HG02798 (cell line): ENCODE data around the gene ADCY2.

Experiments
- ATAC-seq: cut with Tn5 transposase; IDR thresholded peaks from one replicate; pipeline ENCODE4 v1.9.1; 2021; ENCODE audit warnings: mild to moderate bottlenecking; ENCODE audit not compliant: unreplicated experiment, poor library complexity

The ADCY2 gene

DNA sequence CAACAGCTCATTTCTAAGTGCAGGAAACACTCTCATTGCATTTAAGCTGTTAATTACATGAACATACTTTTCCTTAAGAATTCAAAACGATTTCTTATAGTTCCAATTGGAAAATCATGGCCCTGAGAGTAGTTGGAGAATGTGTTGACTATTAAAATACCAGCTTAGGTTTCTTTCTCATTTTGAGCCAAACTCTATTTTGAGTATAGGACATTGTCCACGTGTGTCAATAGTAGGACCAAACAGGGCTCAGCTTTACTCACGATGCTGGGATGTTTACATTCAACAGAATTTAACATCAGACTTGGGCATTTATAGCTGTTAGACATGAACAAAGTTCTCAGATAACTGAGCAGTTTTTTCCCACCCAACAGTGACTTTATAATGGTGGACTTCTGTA, 39.6 kb downstream of the ADCY2 start:
- ATAC-seq: no peak

DNA sequence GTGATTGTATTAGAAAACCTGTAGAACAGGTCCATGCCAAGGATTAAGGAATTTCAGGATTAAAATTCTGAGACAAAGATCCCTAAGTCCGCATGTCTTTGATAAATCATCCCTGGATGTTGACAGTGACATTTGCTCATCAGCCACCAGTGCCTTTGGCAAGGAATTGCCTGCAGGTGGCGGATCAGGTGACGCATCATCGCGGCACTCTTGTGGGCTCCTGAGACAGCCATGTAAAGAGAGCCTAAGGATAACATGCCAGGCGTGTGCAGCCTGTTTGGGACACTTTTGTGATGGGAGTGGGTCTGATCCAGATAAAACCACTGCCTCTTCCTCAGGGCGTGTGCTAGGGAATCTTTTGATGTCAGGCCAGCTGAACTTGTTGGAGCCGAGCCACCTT, 40.6 kb downstream of the ADCY2 start:
- no peak for ATAC-seq

GRCh38 chr5:7437836-7438235, 41.9 kb downstream of the ADCY2 start:
- no peak for ATAC-seq

GRCh38 chr5:7445068-7445467, 49.1 kb downstream of the ADCY2 start:
- ATAC-seq: no peak

- no peak for ATAC-seq
Observed at GRCh38 chr5:7445831-7446230, 49.9 kb downstream of the ADCY2 start.

DNA sequence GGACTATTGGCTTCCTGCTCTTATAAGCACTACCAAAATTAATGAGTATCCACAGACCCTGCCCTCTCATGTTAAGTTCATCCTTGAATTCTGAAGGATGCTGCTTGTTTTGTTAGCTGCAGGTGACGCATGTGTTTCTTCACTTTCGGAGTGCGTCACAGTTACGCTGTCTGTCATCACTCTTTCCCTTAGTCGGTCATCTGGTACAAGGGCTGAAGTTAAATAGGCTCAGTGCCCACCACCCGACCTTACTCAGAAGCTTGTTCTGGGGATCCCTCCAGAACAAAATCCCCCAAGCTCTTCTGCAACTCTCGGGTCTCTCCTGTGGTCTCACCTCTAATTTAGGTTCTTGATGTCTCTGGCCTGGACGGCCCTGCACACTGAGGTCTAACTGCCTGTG, 51.0 kb downstream of the ADCY2 start:
- ATAC-seq: no peak

GRCh38 chr5:7453947-7454346, 58.0 kb downstream of the ADCY2 start:
- ATAC-seq: no peak

DNA sequence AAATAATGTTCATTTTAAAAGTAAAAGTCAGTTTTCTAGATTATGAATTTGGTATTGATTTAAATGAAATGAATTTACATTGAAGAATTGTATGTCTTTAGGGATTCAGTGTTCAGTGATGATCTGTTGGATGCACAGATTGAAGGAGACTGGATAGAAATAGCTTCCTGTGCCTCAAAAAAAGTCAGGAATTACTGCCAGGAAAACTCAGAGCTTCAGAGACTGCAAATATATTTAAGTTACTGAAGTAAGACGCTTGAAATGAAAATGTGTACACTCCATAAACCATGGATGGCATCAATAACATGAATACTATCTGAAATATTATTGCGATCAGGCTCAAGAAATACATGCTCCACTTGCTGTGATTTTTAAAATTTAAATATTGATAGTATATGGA, 60.3 kb downstream of the ADCY2 start:
- no peak for ATAC-seq

GRCh38 chr5:7461371-7461770, 65.4 kb downstream of the ADCY2 start:
- ATAC-seq: no peak

DNA sequence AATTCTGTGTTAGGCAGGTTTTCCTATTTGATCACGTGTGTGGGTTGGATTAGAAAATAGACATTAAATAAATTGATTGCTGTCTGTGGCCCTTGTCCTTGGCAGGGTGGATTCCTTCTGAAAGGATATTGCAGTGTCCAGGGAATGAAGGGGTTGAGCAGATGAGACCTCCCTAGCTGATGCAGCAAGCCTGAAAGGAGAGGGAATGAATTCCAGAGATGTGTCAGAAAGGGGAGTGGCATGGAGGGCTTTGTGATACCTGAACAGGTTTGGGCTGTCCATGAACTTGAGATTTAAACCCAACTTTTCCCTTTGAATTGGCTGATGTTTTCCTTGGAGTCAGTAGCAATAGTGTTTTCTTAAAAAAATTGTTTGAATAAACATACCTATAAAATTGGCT, 66.8 kb downstream of the ADCY2 start:
- no peak for ATAC-seq

DNA sequence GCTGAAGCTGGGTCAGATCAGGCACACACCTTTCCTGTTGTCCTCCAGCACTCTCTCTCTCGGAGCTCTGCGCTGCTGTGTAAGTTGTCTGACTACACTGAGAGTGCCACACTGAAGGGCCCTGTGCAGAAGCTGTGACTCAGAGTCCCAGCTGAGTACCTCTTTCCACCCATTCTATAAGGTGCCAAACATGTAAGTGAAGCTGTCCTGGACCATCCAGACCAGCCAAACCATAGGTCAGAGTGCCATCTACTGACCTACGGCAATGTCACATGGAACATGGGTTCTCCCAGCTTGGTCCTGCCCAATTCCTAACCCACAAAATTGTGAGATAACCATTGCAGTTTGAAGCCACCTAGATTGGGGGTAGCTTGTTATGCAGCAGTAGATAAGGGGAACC, 68.2 kb downstream of the ADCY2 start:
- ATAC-seq: no peak

DNA sequence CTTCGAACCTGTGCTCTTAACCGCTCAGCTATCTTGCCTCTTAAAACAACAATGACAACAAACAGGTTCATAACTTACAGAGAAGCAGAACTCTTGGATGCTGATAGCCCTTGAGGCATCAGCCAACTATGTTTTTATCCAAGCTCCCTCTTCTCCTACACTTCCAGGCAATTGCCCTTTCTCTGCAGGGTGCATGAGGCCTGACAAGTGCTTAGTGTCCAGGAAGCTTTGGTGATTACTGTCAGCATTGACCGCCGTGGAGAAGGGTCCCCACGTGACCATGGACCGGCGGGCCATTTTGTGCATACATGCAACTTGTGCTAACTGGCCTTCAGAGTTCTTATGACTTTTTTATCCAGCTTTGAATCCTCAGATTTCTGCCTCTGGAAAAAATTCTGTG, 71.2 kb downstream of the ADCY2 start:
- ATAC-seq: no peak

DNA sequence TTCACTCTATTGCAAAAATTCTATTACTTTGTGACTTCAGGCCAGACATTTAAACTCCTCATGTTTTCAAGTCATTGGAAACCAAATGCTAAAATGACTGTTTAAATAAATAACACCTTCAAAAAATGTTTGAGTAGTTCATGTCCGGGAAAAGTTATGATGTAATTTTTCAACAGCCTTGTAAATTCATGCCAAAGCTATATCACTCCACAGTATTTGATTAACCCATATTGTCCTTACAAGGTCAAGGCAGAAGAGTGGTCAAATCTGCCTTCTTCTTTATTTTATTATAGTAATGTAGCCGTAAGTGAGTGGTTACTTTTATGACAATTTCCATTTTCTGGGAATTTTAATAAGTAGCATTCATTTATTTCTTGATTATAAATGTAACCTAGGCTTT, 72.8 kb downstream of the ADCY2 start:
- no peak for ATAC-seq

GRCh38 chr5:7471710-7472109, 75.8 kb downstream of the ADCY2 start:
- no peak for ATAC-seq

GRCh38 chr5:7473115-7473514, 77.2 kb downstream of the ADCY2 start:
- ATAC-seq: no peak

DNA sequence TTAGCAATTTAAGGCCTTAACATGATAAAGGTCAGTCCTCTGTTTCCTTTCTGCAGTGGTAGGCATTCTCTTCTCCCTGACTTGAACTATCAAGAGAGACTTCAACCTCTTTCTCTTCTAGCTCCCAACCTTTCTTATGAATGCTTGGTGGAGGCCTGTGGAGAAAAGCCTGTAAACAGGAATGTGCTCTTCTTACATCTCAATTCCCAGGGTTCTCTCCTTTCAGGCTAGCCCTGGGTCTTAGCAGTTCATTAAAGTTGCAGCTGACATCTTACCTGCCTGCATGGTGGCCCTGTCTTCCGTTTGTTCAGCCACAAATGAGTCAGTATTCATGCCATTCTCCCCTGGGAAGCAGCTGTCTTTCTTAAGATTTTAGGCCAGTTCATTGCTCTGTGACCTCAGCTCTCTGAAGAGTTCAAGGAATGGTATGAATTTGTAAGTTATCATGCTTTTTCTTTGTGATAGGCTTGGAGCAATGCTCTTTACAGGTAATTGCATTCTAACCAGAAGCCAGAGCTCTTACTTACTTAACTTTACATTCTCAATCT, 77.8 kb downstream of the ADCY2 start:
- ATAC-seq: no peak

DNA sequence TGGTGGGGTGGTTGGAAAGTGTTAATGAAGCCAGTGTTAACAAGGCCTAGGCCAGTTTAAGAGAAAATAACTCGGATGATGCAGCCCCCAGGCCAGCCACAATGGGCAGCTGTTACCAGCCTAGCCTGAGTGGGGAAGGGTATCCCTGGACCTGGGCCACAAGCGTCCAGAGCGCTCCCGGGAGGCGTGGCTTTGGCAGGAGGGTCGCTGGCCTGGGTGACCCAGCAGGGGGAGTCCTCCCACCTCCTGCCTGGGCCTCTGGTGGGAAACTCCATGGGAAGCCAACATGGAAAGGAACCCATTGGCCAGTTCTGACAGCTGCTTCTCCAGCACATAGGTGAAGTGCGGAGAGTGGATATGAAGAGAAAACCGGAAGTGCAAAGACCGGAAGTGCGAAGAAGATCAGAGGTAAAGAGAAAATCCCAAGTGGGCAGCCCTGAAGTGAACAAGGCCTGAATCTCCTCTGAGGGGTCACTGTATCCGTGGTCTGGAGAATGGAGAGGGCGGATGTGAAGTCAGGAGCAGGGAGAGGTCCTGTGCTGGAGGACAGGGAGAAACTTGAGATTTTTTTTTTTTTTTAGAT, 79.0 kb downstream of the ADCY2 start:
- ATAC-seq: no peak

DNA sequence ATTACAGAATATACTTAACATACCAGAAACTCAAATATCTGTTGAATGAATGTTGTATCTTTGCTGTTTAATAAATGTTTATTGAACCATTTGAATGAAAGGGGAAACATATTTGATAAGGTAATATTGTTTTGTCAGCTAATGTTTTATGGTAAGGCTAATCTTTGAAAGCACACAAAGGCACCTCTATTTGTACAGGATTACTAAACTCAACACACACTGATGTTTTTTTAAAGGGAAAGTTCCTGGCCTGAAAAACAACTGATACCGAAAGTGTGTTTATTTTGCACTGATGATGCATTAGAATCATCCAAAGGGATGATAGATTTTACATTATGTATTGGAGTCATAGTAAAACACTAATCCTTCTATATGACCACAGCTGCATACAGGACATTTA, 82.5 kb downstream of the ADCY2 start:
- no peak for ATAC-seq

DNA sequence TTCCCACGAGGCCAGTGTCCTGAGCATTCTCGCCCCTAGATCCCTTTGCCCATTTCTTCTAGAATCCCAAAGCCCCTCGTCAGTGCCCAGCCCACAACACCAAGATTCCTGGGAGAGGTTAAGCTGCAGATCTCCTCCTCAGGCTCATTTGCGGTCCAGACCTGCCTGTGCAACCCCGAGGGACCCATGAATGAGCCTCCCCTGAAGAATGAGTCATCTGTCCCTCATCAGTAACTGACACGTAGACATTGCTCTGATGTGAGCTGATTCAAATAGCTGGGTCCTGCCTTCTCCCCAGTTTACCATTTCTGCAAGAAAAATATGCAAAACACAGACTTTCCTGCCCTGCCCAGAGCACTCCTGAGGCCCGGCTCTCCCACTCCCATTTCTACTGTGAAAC, 92.8 kb downstream of the ADCY2 start:
- ATAC-seq: no peak

- no peak for ATAC-seq
Observed at GRCh38 chr5:7492371-7492770, 96.4 kb downstream of the ADCY2 start.

- no peak for ATAC-seq
Observed at GRCh38 chr5:7493081-7493480, 97.1 kb downstream of the ADCY2 start.

DNA sequence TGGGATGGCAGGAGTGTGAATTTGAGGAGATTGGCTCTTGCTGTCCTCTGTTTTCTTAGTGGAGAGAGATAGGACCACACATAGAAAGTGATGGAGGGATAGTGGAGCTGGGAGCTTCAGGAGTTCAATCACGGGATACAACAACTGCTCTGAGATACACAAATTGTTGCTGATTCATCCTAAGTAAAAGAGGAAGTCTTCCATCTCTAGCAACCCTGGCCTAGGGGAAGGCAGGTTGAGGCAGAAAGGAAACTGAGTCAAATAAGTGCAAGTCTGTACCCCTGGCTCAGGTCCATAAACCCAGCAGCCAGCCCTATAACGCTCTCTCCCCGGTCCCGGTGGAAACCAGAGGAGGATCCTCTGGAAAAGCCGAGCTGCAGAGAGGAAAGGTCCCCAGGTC, 97.7 kb downstream of the ADCY2 start:
- no peak for ATAC-seq
